ENCODE measurements around the gene ARSB. TPM values are rescaled to one million over a fixed set of nuclear protein-coding genes. Genes with fewer than 3 reads are reported as not detected.
A peak's percentile ranks its signal among the peaks of the same experiment; 100 is the strongest.

Gene ARSB
- polyA plus RNA-seq, 1 of the 3 experiments (the other 2 are of a cell fraction), result 12.5 TPM

DNA sequence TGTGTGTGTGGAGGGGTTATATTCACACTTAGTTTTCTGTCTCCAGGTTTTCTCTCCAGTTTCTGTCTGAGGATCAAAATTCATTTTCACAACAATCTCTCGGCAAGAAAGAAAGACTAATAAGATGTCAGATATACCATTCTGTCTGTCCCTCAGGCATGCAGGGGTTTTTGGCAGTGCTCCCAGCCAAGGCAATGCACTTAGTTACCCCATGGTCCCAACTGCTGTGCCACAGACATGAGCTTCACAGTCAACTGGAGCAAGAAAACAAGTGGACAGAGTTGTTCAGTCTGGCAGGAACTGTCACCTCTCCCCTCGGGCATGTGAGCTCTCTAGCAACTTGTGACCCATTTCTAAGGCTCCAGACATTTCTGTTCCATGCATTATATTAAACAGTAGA is 234.8 kb downstream of the ARSB start:
- no peaks in the 10 kb centered on the region for H3K9me2 ChIP-seq
- no peak overlapping the region for H3K9ac ChIP-seq
- TF ChIP-seq EP300 (IDR thresholded peaks at IDR 0.05; ENCODE audit: borderline replicate concordance in 1 of 2, low read depth in 1 of 2, low read length in 1 of 2) (0 out of 4 replicates have a peak, but pooled peaks of 1 of the 2 experiments have one; percentile 13), RCOR1 (IDR thresholded peaks at IDR 0.05; ENCODE audit: low read length) (no peak), NRF1 (IDR thresholded peaks at IDR 0.05; ENCODE audit: low read depth, low read length) (no peak), MXI1 (IDR thresholded peaks at IDR 0.05; ENCODE audit: low read depth, low read length) (peak; percentile 47; the same call in 1 of the 2 replicates)
- no peak overlapping the region; a peak in 1 of 4 replicates for H3K4me3 ChIP-seq (ENCODE audit: low read depth in 2 of 2, low read length in 1 of 2)
- POLR2A ChIA-PET, result no interaction called here
- no peaks in the 10 kb centered on the region for H3K36me3 ChIP-seq (replicated peaks in 1 of 2; ENCODE audit: control insufficient read depth in 1 of 2, insufficient read depth in 2 of 2, low read length in 1 of 2)
- H3K4me1 ChIP-seq (ENCODE audit: control insufficient read depth in 1 of 2, insufficient read depth in 2 of 2, low read depth in 1 of 2, low read length in 1 of 2), result peaks cover 9 to 12% of the 10 kb centered on the region in 2 experiments; a peak in 3 of 4 replicates
- peaks cover 4% of the 10 kb centered on the region for H3F3A ChIP-seq (replicated peaks; ENCODE audit: insufficient read depth)
- peak overlapping the region in 1 of 2 experiments; percentile 1; a peak in 2 of 4 replicates for H3K27ac ChIP-seq (ENCODE audit: low read depth in 2 of 2, low read length in 1 of 2)
- H2AFZ ChIP-seq (ENCODE audit: low read depth), result no peak overlapping the region
- CTCF ChIA-PET, result interaction anchor here (1.2 to 1.6 kb wide), 2 partner anchors 17 to 48 kb away, joined by 3 read pairs; no protein-coding TSS in a partner anchor
- H3K9me3 ChIP-seq, result no peaks in the 10 kb centered on the region
- H3K79me2 ChIP-seq (ENCODE audit: insufficient read depth), result no peaks in the 10 kb centered on the region
- 11% methylated on average over 2 of the region's 2 CpGs for WGBS (ENCODE audit: low lambda C conversion rate)
- no peaks in the 10 kb centered on the region for H4K20me1 ChIP-seq (ENCODE audit: insufficient read depth)
- H3K27me3 ChIP-seq (ENCODE audit: insufficient read depth), result no peaks in the 10 kb centered on the region
- DNase-seq, result peak; percentile 55
- no peak overlapping the region for H3K4me2 ChIP-seq

DNA sequence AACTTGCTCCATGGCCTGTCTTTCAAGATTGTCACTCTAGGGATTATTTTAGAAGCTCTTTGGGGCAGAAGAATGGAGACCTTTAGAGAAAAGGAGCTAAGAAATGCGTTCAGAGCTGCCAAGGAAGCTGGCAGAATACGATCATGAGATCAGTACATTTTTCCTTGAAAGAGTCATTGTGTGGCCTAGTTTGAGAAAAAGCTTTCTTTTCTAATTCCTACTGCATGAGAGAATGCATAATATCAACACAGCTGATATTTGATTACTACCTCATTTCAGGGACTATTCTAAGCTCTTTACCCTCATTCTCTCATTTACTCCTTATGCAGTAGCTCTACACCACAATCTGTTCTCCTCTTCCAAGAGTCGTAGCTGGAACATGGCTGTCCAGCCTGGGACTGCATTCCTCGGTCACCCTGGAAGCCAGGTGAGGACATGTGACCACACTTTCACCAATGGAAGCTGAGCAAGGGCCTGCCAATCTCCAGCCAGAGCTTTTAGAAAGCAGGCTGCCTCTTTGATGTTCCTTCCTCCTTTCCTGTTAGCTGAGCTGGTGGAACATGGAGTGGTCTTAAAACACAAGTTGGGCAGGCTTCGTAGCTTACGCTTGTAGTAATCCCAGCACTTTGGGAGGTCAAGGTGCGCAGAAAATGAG is 237.3 kb downstream of the ARSB start:
- H3K4me2 ChIP-seq, result peak overlapping the region; percentile 57
- peak overlapping the region in 1 of 2 experiments; percentile 88; a peak in 2 of 4 replicates for H3K27ac ChIP-seq (ENCODE audit: low read depth in 2 of 2, low read length in 1 of 2)
- H3K36me3 ChIP-seq (replicated peaks in 1 of 2; ENCODE audit: control insufficient read depth in 1 of 2, insufficient read depth in 2 of 2, low read length in 1 of 2), result no peaks in the 10 kb centered on the region
- peak overlapping the region; percentile 34; the same call in 1 of the 2 replicates for H3K9ac ChIP-seq
- H3K27me3 ChIP-seq (ENCODE audit: insufficient read depth), result no peaks in the 10 kb centered on the region
- H3K4me3 ChIP-seq (ENCODE audit: low read depth in 2 of 2, low read length in 1 of 2), result no peak overlapping the region
- no peaks in the 10 kb centered on the region for H3K9me3 ChIP-seq
- H3K9me2 ChIP-seq, result no peaks in the 10 kb centered on the region
- no peaks in the 10 kb centered on the region for H3K79me2 ChIP-seq (ENCODE audit: insufficient read depth)
- ChIA-PET POLR2A (no interaction called here), CTCF (interaction anchor here (0.6 to 1.1 kb wide), 3 partner anchors 46 to 216 kb away, joined by 3 read pairs; no protein-coding TSS in a partner anchor)
- peaks cover 4% of the 10 kb centered on the region for H3F3A ChIP-seq (replicated peaks; ENCODE audit: insufficient read depth)
- peaks cover 9 to 13% of the 10 kb centered on the region in 2 experiments; a peak in 3 of 4 replicates for H3K4me1 ChIP-seq (ENCODE audit: control insufficient read depth in 1 of 2, insufficient read depth in 2 of 2, low read depth in 1 of 2, low read length in 1 of 2)
- DNase-seq, result no peak
- no peaks in the 10 kb centered on the region for H4K20me1 ChIP-seq (ENCODE audit: insufficient read depth)
- WGBS (ENCODE audit: low lambda C conversion rate), result 79% methylated on average over 7 of the region's 7 CpGs
- peak overlapping the region; percentile 49; the same call in 1 of the 2 replicates for H2AFZ ChIP-seq (ENCODE audit: low read depth)
- TF ChIP-seq FOSL2 (IDR thresholded peaks at IDR 0.05; ENCODE audit: borderline replicate concordance, low read depth) (no peak), TEAD4 (IDR thresholded peaks at IDR 0.05; ENCODE audit: borderline replicate concordance, insufficient read depth) (0 out of 2 replicates have a peak, but pooled peaks have one; percentile 30), TCF12 (IDR thresholded peaks at IDR 0.05) (peak; percentile 69), POLR2AphosphoS5 (IDR thresholded peaks at IDR 0.05; ENCODE audit: low read depth, low read length) (no peak), ELF1 (IDR thresholded peaks at IDR 0.05) (no peak), CTCF (IDR thresholded peaks at IDR 0.05) (no peak), IRF3 (IDR thresholded peaks at IDR 0.05; ENCODE audit: low read depth, low read length) (no peak), EZH2phosphoT487 (IDR thresholded peaks at IDR 0.05; ENCODE audit: borderline replicate concordance, low read depth) (no peak), JUND (IDR thresholded peaks at IDR 0.05) (peak; percentile 58; the same call in 1 of the 2 replicates), RCOR1 (IDR thresholded peaks at IDR 0.05; ENCODE audit: low read length) (no peak), FOXM1 (IDR thresholded peaks at IDR 0.05; ENCODE audit: low read depth) (no peak), RXRA (IDR thresholded peaks at IDR 0.05; ENCODE audit: borderline replicate concordance, low read depth) (no peak), FOXJ3 (CRISPR knock-in tag; IDR thresholded peaks at IDR 0.05) (no peak), GATA2 (CRISPR knock-in tag; IDR thresholded peaks at IDR 0.05) (no peak), NFIC (IDR thresholded peaks at IDR 0.05; ENCODE audit: borderline replicate concordance) (no peak; the same call in 1 of the 2 replicates)
- TF ChIP-seq, protein P1, sequence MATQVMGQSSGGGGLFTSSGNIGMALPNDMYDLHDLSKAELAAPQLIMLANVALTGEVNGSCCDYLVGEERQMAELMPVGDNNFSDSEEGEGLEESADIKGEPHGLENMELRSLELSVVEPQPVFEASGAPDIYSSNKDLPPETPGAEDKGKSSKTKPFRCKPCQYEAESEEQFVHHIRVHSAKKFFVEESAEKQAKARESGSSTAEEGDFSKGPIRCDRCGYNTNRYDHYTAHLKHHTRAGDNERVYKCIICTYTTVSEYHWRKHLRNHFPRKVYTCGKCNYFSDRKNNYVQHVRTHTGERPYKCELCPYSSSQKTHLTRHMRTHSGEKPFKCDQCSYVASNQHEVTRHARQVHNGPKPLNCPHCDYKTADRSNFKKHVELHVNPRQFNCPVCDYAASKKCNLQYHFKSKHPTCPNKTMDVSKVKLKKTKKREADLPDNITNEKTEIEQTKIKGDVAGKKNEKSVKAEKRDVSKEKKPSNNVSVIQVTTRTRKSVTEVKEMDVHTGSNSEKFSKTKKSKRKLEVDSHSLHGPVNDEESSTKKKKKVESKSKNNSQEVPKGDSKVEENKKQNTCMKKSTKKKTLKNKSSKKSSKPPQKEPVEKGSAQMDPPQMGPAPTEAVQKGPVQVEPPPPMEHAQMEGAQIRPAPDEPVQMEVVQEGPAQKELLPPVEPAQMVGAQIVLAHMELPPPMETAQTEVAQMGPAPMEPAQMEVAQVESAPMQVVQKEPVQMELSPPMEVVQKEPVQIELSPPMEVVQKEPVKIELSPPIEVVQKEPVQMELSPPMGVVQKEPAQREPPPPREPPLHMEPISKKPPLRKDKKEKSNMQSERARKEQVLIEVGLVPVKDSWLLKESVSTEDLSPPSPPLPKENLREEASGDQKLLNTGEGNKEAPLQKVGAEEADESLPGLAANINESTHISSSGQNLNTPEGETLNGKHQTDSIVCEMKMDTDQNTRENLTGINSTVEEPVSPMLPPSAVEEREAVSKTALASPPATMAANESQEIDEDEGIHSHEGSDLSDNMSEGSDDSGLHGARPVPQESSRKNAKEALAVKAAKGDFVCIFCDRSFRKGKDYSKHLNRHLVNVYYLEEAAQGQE (IDR thresholded peaks at IDR 0.05; ENCODE audit: low read depth, low read length), result no peak
- TF ChIP-seq, protein P2, sequence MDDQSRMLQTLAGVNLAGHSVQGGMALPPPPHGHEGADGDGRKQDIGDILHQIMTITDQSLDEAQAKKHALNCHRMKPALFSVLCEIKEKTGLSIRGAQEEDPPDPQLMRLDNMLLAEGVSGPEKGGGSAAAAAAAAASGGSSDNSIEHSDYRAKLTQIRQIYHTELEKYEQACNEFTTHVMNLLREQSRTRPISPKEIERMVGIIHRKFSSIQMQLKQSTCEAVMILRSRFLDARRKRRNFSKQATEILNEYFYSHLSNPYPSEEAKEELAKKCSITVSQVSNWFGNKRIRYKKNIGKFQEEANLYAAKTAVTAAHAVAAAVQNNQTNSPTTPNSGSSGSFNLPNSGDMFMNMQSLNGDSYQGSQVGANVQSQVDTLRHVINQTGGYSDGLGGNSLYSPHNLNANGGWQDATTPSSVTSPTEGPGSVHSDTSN (IDR thresholded peaks at IDR 0.05), result peak; percentile 29

Data from SK-N-SH (cell line).